ENCODE data around the gene ASB2. TPM values are rescaled to one million over a fixed set of nuclear protein-coding genes. Genes with fewer than 3 reads are reported as not detected.

The ASB2 gene
- total RNA-seq, 1 experiment from 2014 or later: not detected

GRCh38 chr14:93952829-93953228, 23.5 kb downstream of the ASB2 start:
- intact Hi-C loops (cut with micrococcal nuclease; ENCODE audit: unreplicated experiment): no loop called here
- TF ChIP-seq EZH2 (IDR thresholded peaks at IDR 0.05; ENCODE audit: borderline replicate concordance, low read depth, low read length, poor library complexity, severe bottlenecking) (no peak), CTCF (conservative IDR thresholded peaks at IDR 0.05; ENCODE audit: low read depth, low read length) (no peak)
- Histone ChIP-seq H3K27ac (ENCODE audit: low read depth, low read length, poor library complexity, severe bottlenecking) (no peak overlapping the region), H3K27me3 (replicated peaks; ENCODE audit: insufficient read depth, low read depth, low read length, poor library complexity) (no peaks in the 10 kb centered on the region), H3K4me1 (ENCODE audit: insufficient read depth, low read length, poor library complexity, severe bottlenecking) (no peaks in the 10 kb centered on the region), H3K4me3 (ENCODE audit: low read depth, low read length, poor library complexity, severe bottlenecking) (no peak overlapping the region), H3K9me3 (ENCODE audit: low read depth, low read length, poor library complexity, severe bottlenecking) (no peaks in the 10 kb centered on the region), H3K36me3 (ENCODE audit: insufficient read depth, low read length, poor library complexity, severe bottlenecking) (no peaks in the 10 kb centered on the region)
- ChIA-PET POLR2A (ENCODE audit: low non-redundant PET) (no interaction called here), CTCF (no interaction called here)
- no TSS peak for BruUV-seq (replicated peaks)
- no peak for DNase-seq (ENCODE audit: low spot score)

GRCh38 chr14:93951635-93952540, 24.5 kb downstream of the ASB2 start:
- Histone ChIP-seq H3K36me3 (ENCODE audit: insufficient read depth, low read length, poor library complexity, severe bottlenecking) (no peaks in the 10 kb centered on the region), H3K27me3 (replicated peaks; ENCODE audit: insufficient read depth, low read depth, low read length, poor library complexity) (no peaks in the 10 kb centered on the region), H3K9me3 (ENCODE audit: low read depth, low read length, poor library complexity, severe bottlenecking) (no peaks in the 10 kb centered on the region), H3K4me1 (ENCODE audit: insufficient read depth, low read length, poor library complexity, severe bottlenecking) (no peaks in the 10 kb centered on the region), H3K4me3 (ENCODE audit: low read depth, low read length, poor library complexity, severe bottlenecking) (no peak overlapping the region), H3K27ac (ENCODE audit: low read depth, low read length, poor library complexity, severe bottlenecking) (no peak overlapping the region)
- BruUV-seq (replicated peaks): no TSS peak
- CTCF ChIA-PET: no interaction called here
- no peak for DNase-seq (ENCODE audit: low spot score)
- TF ChIP-seq CTCF (conservative IDR thresholded peaks at IDR 0.05; ENCODE audit: low read depth, low read length): no peak
- no peak for TF ChIP-seq EZH2 (IDR thresholded peaks at IDR 0.05; ENCODE audit: borderline replicate concordance, low read depth, low read length, poor library complexity, severe bottlenecking)
- intact Hi-C loops (cut with micrococcal nuclease; ENCODE audit: unreplicated experiment): no loop called here
- POLR2A ChIA-PET (ENCODE audit: low non-redundant PET): no interaction called here

GRCh38 chr14:93950948-93951634, 25.3 kb downstream of the ASB2 start:
- DNase-seq (ENCODE audit: low spot score): peak; percentile 33
- ChIA-PET POLR2A (ENCODE audit: low non-redundant PET) (no interaction called here), CTCF (no interaction called here)
- H3K27me3 ChIP-seq (replicated peaks; ENCODE audit: insufficient read depth, low read depth, low read length, poor library complexity): no peaks in the 10 kb centered on the region
- no TSS peak for BruUV-seq (replicated peaks)
- TF ChIP-seq CTCF (conservative IDR thresholded peaks at IDR 0.05; ENCODE audit: low read depth, low read length) (no peak), EZH2 (IDR thresholded peaks at IDR 0.05; ENCODE audit: borderline replicate concordance, low read depth, low read length, poor library complexity, severe bottlenecking) (no peak)
- intact Hi-C loops (cut with micrococcal nuclease; ENCODE audit: unreplicated experiment): no loop called here
- H3K4me3 ChIP-seq (ENCODE audit: low read depth, low read length, poor library complexity, severe bottlenecking): no peak overlapping the region
- no peaks in the 10 kb centered on the region for H3K9me3 ChIP-seq (ENCODE audit: low read depth, low read length, poor library complexity, severe bottlenecking)
- H3K4me1 ChIP-seq (ENCODE audit: insufficient read depth, low read length, poor library complexity, severe bottlenecking): no peaks in the 10 kb centered on the region
- H3K27ac ChIP-seq (ENCODE audit: low read depth, low read length, poor library complexity, severe bottlenecking): no peak overlapping the region
- no peaks in the 10 kb centered on the region for H3K36me3 ChIP-seq (ENCODE audit: insufficient read depth, low read length, poor library complexity, severe bottlenecking)

Data from A673 (cell line).